ENCODE measurements around the gene TBX19. TPM values are rescaled to one million over a fixed set of nuclear protein-coding genes. Genes with fewer than 3 reads are reported as not detected.

The TBX19 gene
- total and polyA plus RNA-seq, 2 of the 8 experiments (the other 6 are each of a cell fraction or from before 2014, with no cell fraction given) = 1.0 to 1.8 TPM

GRCh38 chr1:168300626-168301025, 19.9 kb downstream of the TBX19 start:
- Histone ChIP-seq H3K27ac (ENCODE audit: low read depth, low read length) (no peak overlapping the region), H2AK5ac (ENCODE audit: low read depth, low read length) (no peak overlapping the region), H2BK5ac (ENCODE audit: low read depth, low read length) (no peak overlapping the region), H2BK12ac (ENCODE audit: low read depth, low read length) (no peak overlapping the region), H3K79me1 (ENCODE audit: low read depth, low read length) (no peaks in the 10 kb centered on the region; the same call in 1 of the 2 replicates), H3K18ac (ENCODE audit: extremely low read depth, low read length) (no peak overlapping the region), H3K9me3 (ENCODE audit: insufficient read depth in 2 of 2, low read depth in 1 of 2, low read length in 1 of 2) (no peaks in the 10 kb centered on the region), H3K14ac (ENCODE audit: insufficient read length) (no peak overlapping the region), H2BK15ac (ENCODE audit: low read length) (no peak overlapping the region), H3K27me3 (replicated peaks in 1 of 4; ENCODE audit: control insufficient read depth in 3 of 4, extremely low read depth in 1 of 4, insufficient read depth in 3 of 4, low read length in 3 of 4) (no peaks in the 10 kb centered on the region), H2AFZ (ENCODE audit: low read length) (no peak overlapping the region), H3K4me1 (replicated peaks in 1 of 4; ENCODE audit: control insufficient read depth in 3 of 4, insufficient read depth in 4 of 4, low read length in 3 of 4) (peaks cover 0 to 2% (median 0%) of the 10 kb centered on the region in 4 experiments; a peak in 1 of 7 replicates), H4K20me1 (replicated peaks in 1 of 2; ENCODE audit: control insufficient read depth in 1 of 2, insufficient read depth in 2 of 2, low read length in 2 of 2) (no peaks in the 10 kb centered on the region), H3K4me3 (ENCODE audit: extremely low read depth in 1 of 4, insufficient read depth in 2 of 4, low read depth in 3 of 4, low read length in 4 of 4) (no peak overlapping the region), H2BK20ac (ENCODE audit: low read length) (no peak overlapping the region), H3K36me3 (ENCODE audit: control insufficient read depth in 2 of 4, insufficient read depth in 4 of 4, low read length in 3 of 4) (no peaks in the 10 kb centered on the region), H4K91ac (replicated peaks; ENCODE audit: insufficient read length, low read length) (no peak overlapping the region), H3K9ac (replicated peaks in 1 of 4; ENCODE audit: extremely low read depth in 1 of 4, low read depth in 3 of 4, low read length in 3 of 4) (no peak overlapping the region), H3K23me2 (ENCODE audit: low read depth, low read length) (no peaks in the 10 kb centered on the region), H3K56ac (replicated peaks; ENCODE audit: insufficient read length, low read depth, low read length) (no peak overlapping the region), H4K5ac (ENCODE audit: insufficient read length, low read depth, low read length) (no peak overlapping the region), H3K79me2 (ENCODE audit: control insufficient read depth in 1 of 2, insufficient read depth in 2 of 2, low read length in 2 of 2) (no peaks in the 10 kb centered on the region), H3K4ac (replicated peaks; ENCODE audit: insufficient read length, low read depth, low read length) (no peak overlapping the region), H3K4me2 (ENCODE audit: insufficient read depth in 1 of 2, low read depth in 2 of 2, low read length in 2 of 2) (no peak overlapping the region), H2BK120ac (replicated peaks; ENCODE audit: low read depth, low read length) (no peak overlapping the region), H4K8ac (ENCODE audit: extremely low read depth, insufficient read depth, low read length) (no peak overlapping the region), H3K23ac (ENCODE audit: insufficient read length) (no peak overlapping the region)
- ChIA-PET CTCF (ENCODE audit: partially characterized antibody) (interaction anchor here (1.1 to 2.3 kb wide), 3 partner anchors 10 to 218 kb away, joined by 4 to 9 read pairs (median 5); no protein-coding TSS in a partner anchor), POLR2A (ENCODE audit: partially characterized antibody) (no interaction called here)
- TF ChIP-seq USF2 (IDR thresholded peaks at IDR 0.05; ENCODE audit: low read length) (no peak), TCF12 (IDR thresholded peaks at IDR 0.05; ENCODE audit: low read depth, low read length) (no peak), CREB1 (IDR thresholded peaks at IDR 0.05) (no peak), SIX5 (IDR thresholded peaks at IDR 0.05; ENCODE audit: low read depth, low read length) (no peak), CHD1 (IDR thresholded peaks at IDR 0.05; ENCODE audit: low read depth, low read length) (no peak), RAD21 (IDR thresholded peaks at IDR 0.05 in 1 of 2, conservative IDR thresholded peaks at IDR 0.05 in 1 of 2; ENCODE audit: low read depth in 2 of 2, low read length in 2 of 2) (no peak), SAP30 (IDR thresholded peaks at IDR 0.05; ENCODE audit: insufficient read depth, insufficient replicate concordance, low read length) (no peak), RXRA (IDR thresholded peaks at IDR 0.05; ENCODE audit: insufficient read depth, low read depth, low read length) (no peak), SRF (IDR thresholded peaks at IDR 0.05; ENCODE audit: low read depth, low read length) (no peak), POLR2A (IDR thresholded peaks at IDR 0.05; ENCODE audit: control extremely low read depth in 1 of 2, low read depth in 2 of 2, low read length in 2 of 2) (no peak), KDM4A (IDR thresholded peaks at IDR 0.05; ENCODE audit: low read depth, low read length, severe bottlenecking) (no peak)
- DNase-seq (ENCODE audit: low read depth in 1 of 2, low spot score in 2 of 2) (no peak), FAIRE-seq (no peak)
- 74% methylated on average over 2 of the region's 2 CpGs; no CpG with 5 or more reads in 1 of the 2 experiments for WGBS, 2 experiments (ENCODE audit: extremely low coverage in 1 of 2, insufficient coverage in 1 of 2, insufficient read length in 1 of 2, insufficient replicate concordance in 2 of 2, low coverage in 1 of 2, low lambda C conversion rate in 2 of 2, missing lambda C conversion rate in 1 of 2)

Measured in H1 (cell line).